GM18505 (cell line): ENCODE measurements around the gene DNAH8.

ENCODE experiments used
- ATAC-seq: cut with Tn5 transposase; IDR thresholded peaks from one replicate; pipeline ENCODE4 v1.9.1; 2021; ENCODE audit not compliant: unreplicated experiment
- POLR2A ChIP-seq: IDR thresholded peaks from 4 replicates; pipeline ENCODE4 v1.6.1; 2011; ENCODE audit warnings: borderline replicate concordance; ENCODE audit not compliant: insufficient read depth, insufficient read length; ENCODE audit errors: extremely low read depth

Gene DNAH8

DNA sequence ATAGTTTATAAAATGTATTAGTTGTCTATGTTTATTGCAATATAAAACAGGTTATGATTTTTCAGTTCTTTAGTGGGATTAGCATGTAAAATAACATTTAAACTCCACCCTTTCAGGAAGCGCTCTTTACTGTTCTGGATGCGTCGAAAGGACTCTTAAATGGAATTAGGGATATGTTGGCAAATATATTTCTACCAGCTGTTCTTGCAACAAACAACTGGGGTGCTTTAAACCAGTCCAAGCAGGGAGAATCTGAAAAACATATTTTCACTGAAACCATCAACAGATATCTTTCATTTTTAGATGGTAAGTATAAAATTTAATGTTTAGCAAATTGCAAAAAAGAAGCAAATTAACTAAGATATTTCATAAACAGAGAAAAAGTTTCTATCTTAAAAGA, 21.8 kb downstream of the DNAH8 start:
- TF ChIP-seq POLR2A = no peak
- no peak for ATAC-seq

DNA sequence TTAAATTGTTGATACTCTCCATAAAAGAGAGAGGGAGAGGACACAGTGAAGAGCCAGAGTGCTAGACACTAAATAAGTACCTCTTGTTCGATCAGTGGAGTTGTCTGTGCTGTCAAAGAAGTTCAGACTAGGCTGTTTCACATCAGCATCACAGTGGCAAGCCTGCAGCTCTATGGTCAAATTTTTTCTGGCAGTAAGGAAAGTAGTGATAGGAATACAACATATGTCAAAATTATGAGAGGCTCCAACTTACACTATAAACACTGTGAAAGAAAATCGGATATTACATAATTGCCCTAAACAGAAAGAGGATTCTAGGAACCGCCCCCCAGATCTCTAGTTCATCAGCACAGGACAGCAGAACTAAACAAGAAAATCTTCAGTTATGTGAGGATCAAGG, 23.1 kb downstream of the DNAH8 start:
- ATAC-seq = no peak
- TF ChIP-seq POLR2A = no peak

DNA sequence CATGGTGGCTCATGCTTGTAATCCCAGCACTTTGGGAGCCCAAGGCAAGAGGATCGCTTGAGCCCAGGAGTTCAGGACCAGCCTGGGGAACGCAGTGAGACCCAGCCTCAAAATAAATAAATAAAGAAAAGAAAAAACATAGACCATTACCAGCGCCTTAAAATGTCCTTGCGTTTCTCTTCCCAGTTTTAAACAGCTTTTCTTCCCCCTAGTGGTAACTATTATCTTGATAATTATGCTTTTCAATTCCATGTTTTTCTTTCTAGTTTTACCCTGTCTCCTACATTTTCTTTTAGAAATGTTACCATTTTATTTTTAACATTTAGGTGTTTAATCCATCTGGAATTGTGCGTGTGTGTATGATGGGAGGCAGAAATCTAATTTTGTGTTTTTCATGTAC, 24.4 kb downstream of the DNAH8 start:
- no peak for TF ChIP-seq POLR2A
- no peak for ATAC-seq

DNA sequence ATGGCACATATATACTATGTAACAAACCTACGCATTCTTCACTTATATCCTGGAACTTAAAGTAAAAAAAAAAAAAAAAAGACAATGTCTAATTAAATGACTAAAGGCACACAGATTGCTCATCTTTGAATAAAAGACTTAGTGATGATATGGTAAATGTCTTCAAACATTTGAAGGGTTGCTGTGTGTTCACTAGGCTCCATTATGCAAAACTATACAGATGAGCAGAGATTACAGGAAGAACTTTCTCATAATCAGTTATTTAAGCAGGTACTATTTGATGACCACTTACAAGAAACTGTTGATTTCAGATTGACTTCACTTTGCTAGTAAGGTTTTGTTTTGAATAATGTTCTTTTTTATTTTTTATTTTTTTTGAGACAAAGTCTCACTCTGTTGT, 34.4 kb downstream of the DNAH8 start:
- ATAC-seq = no peak
- no peak for TF ChIP-seq POLR2A

DNA sequence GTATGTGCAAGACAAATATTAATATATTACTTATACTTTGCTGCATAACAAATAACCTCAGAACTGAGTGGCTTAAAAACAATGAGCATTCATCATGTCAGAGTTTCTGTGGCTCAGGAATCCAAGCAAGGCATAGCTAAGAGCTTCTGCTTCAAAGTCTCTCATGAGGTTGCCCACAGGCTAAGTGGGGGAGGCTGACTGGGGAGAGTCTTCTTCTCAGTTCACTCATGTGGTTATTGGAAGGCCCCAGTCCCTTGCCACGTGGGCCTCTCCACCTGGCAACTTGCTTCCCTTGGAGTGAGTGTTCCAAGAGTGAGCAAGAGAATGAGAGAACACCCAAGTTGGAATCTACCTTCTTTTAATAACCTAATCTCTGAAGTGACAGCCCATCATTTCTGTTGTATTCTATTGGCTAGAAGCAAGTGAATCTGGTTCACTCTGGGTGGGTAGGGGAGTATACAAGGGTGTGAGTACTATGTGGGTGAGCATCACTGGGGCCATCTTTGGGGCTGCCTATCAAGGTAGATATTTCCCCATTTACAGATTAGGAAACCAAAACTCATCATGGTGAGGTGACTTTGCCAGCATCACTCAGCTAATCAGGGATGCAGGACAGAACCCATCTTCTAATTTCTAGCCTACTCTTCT, 36.0 kb downstream of the DNAH8 start:
- TF ChIP-seq POLR2A = no peak
- no peak for ATAC-seq

DNA sequence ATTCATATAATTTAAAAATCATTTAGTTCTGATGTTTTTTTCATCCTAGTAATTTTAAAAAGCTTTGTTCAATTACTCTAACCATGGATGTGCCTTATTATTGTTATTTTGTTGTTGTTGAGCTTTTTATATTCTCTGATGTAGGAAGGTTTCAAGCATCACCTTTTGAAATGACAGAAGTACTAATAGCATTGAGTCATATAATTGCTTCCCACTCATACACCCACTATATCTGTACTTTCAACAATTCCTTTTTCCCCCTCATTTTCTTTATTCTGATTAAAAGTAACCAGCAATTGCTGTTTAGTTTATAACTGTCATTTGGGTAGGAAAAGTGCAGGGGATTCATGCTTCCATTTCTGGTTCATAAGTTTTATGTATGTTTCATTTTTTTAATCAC, 38.6 kb downstream of the DNAH8 start:
- no peak for ATAC-seq
- no peak for TF ChIP-seq POLR2A

DNA sequence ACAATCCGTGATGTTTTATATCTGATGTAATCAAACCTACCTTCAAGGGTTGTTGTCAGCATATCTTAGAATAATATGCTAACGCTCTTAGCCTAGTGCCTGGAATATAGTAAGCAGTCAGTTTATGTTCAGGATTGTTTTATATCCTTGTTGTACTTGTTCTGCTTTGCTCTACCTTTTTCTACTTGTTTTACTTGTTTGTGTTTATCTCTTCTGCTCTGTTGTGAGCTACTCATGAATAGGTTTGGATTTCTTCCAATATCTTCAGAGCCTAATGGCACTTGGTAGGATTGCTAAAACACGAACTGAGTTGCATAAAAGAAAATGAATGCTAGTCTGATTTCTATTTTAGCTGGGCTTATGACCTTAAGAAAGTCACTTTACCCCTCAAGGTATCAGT, 40.1 kb downstream of the DNAH8 start:
- no peak for ATAC-seq
- no peak for TF ChIP-seq POLR2A

DNA sequence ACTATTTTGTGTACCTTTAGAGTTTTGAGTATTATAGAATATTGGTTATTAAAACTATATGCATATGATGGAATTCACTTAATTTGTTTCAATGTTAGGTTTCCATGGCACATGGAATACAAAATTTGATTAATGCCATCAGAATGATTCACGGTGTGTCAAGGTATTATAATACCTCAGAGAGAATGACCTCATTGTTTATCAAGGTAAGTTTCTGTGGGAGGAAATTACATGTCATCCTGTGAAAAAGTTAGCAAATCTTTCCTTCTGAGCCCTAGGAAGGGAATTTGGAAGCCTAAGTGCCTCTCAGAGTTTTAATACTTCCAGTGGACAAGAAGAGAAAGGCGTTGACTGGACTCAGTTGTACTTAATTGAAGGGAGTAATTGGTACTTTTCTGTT, 40.8 kb downstream of the DNAH8 start:
- ATAC-seq = no peak
- TF ChIP-seq POLR2A = no peak

DNA sequence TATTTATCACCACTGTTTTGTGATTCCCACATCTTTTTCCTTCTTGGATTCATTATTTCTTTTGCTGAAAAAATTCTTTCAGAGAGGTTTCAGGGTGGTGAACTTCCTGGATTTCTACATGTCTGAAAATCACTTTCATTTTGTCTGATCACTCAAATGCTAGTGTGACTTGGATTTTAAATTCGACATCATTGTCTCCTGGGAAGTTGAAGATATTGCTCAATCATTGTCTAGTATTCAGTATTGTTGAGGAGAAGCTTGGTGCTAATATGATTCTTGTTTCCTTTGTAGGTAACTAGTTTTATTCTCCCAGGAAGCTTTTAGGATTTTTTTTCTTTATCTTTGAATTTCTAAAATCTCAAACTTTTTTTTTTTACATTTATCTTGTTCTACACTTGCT, 45.0 kb downstream of the DNAH8 start:
- no peak for TF ChIP-seq POLR2A
- no peak for ATAC-seq

DNA sequence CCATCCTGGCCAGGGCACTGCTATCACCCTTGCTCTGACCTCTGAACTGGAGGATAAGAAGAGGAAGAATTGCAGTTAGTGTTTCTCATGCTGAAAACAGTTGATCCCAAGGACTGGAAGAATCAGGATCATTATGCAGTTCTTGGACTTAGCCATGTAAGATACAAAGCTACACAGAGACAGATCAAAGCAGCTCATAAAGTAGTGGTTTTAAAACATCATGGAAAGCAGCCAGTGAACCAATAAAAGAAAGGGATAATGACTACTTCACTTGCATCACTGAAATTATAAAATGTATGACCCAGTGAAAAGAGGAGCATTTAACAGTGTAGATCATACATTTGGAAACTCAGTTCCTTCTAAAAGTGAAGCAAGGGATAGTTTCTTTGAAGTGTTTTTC, 47.7 kb downstream of the DNAH8 start:
- no peak for TF ChIP-seq POLR2A
- ATAC-seq = no peak

DNA sequence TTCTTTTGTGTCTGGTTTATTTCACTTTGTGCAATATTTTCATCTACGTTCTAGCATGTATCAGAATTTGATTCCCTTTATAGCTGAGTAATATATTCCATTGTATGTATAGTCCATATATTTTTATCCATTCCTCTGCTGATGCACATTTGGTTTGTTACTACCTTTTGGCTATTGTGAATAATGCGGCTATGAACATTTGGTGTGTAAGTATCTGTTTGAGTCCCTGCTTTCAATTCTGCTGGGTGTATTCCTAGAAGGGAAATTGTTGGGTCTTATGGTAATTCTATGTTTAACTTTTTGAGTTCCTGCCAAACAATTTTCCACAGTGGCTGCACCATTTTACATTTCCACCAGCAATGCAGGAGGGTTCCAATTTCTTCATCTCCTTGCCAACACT, 52.4 kb downstream of the DNAH8 start:
- ATAC-seq = no peak
- no peak for TF ChIP-seq POLR2A

DNA sequence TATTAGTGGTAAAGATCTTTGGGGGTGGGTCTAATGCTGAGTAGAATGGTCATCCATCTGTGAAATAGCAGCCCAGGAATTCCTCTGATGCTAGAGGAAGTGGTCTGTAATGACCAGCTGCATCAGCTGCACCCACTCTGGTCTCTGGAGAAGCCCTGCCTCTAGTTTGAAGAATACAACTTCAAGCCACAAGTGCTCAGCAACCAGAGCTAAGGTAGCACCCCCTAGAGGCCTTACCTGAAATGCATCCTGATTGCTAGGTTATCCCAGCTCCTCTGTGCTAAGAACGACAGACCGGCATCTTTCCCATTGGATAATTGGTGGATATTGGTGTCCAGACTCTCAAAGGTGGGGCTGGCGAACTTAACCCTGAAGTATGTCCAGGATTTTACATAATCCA, 58.2 kb downstream of the DNAH8 start:
- ATAC-seq = no peak

DNA sequence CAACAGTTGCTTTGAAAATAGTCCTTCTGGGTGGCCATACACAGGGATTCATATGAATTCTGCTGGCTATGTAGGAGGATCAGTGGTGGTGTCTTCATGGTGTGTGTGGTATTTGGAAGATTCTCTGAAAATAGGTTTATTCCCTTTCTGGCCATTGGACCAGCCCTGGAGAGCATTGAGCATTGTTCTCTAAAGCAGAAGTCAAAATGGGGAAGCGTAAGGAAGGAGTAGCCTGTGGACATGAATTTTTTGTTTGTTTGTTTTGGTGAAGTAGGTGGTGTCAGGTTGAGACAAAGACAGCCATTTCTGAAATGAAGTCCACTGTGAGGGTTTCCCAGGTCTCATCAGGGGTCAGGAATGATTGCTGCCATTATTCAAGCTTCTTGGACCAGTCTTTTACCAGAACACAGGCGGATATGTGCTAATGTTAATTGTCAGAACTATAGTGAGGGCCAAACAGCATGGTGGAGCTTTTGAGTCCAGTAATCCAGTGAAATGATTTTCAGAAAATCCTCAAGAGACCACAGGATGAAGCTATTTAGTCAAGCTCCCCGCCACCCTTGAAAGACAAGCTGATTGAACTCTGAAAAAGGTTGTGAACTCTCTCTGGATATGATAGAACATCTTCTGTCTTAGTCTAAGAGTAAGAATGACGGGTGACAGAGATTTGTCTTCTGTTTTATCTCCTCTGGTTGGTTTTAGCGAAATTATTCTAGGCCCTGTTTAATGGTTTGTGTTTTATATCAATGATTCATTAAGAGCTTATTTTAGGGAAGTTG, 60.0 kb downstream of the DNAH8 start:
- ATAC-seq = no peak
- no peak for TF ChIP-seq POLR2A

More for the DNA sequence above, 58.2 kb downstream of the DNAH8 start:
- TF ChIP-seq POLR2A = no peak

DNA sequence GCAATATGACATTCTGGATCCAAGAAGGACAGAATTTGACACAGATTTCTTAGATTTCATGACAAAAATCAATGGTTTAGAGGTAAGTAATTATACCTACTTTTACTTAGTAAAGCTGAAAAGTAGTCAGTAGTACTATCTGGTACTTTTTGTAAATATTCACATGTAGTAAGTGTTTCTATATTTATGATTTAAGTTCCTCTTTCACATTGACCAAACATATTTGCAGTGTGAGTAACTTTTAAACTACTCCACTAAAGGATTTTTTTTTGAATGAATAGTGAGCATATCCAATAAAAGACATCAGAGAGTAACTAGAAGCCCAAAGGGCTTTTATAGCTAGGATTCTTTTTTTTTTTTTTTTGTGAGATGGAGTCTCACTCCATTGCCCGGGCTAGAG, 60.8 kb downstream of the DNAH8 start:
- TF ChIP-seq POLR2A = no peak
- ATAC-seq = peak; percentile 52
